T-helper 2 cell treated with Interferon-gamma antibody and Interleukin-4, amounts not matched to agents 100 ng/mL and 5 ng/mL, for 36 hours (primary cell): ENCODE data around the gene CCDC192. TPM values are rescaled to one million over a fixed set of nuclear protein-coding genes. Genes with fewer than 3 reads are reported as not detected.
"Not testable (repeated sequence)": the region's sequence is repeated elsewhere in the genome, so short reads cannot be mapped to it uniquely, and the experiment has no call there.

Experiments
- intact Hi-C: fragments of 100-400 bp; cut with micrococcal nuclease; formaldehyde crosslinking; loops from one replicate; pipeline ENCODE4 v1.15.1; 2023
- total RNA-seq: library from RNA; stranded (reverse); gene quantifications from 2 replicates; pipeline ENCODE4 v1.2.3, GENCODE V29; 2022

The CCDC192 gene
- total RNA-seq, 1 donor from 2014 or later, result not detected

DNA sequence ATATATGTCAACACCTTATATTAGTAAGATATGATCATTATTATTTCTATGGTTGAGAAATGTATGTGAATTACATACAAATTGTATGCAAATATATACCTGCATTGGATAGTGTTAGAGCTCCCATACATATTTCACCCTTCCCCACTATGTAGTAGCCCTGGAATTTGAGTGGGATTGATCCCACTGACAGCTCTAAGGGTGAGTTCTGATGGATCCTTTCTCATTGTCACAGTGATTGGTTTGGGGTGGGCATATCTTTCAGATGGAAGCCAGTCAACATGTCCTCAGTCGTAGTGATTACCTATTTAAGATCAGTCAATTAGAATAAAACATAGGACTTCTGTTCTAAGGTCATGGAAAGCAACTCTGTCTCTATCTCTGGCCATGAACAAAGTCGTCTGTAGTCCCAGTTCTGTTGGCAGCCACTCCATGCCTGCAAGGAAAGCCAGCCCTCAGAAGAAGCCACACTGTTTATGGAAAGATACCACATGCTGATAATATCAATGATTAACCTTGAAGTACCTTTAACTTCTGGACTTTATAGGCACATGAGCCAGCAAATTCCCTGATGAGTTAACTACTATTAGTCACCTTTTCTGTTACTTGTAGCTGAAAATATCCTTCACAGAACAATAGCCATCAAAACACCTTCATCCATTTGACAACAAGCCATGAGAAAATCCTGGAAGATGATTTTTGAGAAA lies 5.1 kb upstream of the CCDC192 start:
- intact Hi-C loops, result no loop called here

DNA sequence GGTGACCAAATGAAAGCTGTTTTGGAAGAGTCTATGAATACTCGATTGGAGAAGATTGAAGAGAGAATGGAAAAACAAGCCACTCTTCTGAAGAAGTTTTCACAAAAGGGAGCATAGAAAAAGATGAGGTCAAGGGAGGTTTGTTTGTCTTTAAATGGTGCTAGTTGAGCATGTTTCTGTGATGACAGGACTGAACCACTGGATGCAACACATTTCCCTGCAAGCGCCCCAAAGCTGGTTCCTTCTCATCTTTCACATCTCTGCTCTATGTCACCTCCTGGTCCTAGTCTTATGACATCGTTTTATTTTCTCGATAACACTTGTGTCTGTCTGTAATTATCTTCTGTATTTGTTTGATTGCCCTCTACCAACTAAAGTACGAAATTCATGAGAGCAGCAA lies 3.8 kb upstream of the CCDC192 start:
- intact Hi-C loops, result no loop called here

DNA sequence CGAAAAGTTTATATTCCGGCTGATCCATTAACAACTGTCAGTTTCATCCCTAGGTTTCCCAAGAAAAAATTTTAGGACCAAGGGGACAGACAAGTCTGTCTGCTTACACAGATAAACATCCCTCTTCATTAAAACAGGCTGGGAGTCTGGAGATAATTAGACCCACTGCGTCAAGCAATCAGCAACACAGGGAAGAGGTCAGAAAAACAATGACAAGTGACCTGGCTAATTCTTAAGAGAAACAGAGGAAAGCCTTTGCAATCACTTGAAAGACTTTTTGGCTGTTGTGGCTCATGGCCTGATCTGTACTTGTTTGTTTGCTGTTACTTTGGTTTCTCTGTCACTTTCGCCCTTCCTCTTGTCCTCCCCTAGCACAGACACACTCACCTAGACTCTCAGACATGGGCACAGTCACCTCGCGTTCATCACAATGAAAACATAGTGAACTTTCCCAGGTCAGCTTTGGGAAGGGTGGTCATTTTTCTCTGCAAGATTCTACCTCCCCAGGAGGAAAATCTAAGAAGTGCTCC lies 2.9 kb upstream of the CCDC192 start:
- intact Hi-C loops, result no loop called here

DNA sequence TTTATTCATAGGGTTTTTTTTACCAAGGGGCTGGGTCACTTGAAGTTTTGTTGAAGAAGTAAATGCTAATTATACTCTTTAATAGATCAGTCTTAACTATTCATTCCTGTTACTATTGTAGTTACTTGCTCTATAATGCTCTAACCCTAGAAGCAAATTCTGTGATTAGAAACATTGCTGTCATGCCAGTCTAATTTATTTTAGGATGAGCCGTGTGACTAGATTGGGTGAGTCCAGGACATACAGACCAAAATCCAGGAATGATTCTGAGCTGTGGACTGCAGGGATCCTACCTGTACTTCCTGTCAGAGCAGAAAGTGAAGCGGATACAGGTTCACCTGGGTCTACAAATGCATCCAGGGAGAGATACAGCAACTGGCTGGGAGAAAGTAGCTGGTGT lies 757 bp upstream of the CCDC192 start:
- intact Hi-C loops, result no loop called here

DNA sequence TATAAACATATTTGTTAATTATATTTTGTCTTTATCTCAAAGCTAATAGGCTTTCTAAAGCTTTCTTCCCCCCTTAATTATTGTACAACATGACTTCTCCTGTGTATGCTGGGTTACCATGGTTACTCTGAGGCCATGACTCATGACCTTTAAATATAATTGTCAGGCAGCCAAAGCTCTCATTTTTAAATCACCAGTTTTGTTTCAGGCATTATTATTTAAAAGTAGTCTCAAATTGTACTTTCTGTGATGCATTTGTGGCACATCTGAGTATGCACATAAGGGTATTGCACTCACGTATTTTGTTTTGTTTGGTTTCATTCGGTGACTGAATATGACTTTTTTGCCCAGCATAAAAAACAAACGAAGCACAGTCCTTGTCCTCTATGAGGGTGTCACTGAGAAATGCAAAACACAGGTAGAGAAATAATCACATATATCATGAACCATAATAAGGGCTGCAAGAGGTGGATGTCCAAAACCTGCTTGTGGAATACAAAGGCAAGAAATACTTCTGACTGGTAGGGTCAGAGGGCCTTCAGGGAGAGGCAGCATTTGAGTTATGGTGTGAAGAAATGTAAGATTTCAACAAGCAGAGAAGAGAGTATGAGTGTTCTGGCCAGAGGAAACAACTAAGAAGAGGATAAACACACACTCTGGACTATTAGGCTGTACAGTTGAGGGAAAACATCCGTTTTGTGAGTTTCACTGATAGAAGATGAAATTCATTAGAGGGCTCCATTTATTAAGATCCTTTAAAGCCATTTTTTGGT lies 2.1 kb downstream of the CCDC192 start:
- intact Hi-C loops, result no loop called here

DNA sequence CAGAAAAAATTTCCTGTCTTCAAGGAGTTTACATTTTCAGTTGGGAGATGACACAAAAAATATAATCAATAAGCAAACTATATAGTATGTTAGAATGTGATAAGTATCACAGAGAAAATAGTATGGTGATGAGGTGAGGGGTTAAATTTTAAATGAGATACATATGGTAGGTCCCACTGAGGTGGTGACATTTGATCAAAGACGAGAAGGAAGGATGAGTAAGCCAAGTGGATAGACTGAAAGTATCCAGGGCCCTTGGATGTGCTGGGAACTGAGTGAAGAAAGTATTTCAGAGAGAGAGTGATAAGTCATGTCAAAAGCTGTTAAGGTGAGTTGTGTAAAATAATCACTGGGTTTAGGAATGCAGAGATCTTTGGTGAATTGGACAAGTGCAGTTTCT lies 3.5 kb downstream of the CCDC192 start:
- intact Hi-C loops, result no loop called here

DNA sequence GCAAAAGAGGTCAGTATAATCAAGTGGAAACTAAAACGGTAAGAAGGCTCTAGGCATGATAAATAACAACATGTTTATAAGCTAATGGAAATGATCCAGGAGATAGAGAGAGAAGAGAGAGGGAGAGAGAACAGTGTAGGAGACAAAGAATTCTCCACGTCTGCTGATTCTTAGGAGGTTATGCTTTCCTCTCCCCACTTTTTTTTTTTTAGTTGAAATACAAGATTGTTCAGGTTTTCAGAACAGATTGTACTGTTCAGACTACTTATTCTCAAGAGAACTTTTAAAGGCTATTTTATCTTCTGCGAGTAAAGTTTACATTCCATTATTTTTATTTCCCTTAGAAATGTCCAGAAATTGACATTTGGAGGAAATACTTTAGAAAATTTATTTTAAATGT lies 4.0 kb downstream of the CCDC192 start:
- intact Hi-C loops, result no loop called here

DNA sequence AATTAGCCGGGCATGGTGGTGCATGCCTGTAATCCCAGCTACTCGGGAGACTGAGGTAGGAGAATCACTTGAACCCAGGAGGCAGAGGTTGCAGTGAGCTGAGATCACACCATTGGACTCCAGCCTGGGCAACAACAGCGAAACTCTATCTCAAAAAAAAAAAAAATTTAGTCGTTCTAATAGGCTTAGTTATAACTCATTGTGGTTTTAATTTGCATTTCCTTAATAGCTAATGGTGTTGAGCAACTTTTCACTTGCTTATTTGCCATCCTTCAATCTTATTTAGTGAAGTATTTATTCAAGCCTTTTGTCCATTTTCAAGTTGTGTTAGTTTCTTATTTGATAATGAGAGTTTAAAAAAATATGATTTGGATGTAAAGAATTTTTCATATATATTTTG lies 9.9 kb downstream of the CCDC192 start:
- intact Hi-C loops, result not testable (repeated sequence)

DNA sequence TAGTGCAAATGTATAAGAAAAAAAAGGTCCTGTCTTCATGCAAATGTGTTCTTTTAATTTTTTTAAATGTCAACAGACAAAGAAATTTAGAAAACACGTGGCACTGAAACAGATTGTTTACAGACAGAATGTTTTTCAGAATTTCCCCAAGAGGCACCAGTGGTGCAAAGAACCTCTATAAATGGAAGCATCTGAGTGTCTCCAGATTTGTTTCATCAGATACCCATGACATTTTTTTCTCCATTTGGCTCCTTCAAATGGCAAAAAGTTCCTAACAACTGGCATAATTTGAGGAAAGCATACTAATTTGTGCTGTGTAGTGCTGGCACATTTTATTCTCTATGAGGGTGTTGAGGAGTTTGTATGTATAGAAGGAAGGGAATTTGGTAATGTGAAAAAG lies 15.0 kb downstream of the CCDC192 start:
- intact Hi-C loops, result no loop called here

DNA sequence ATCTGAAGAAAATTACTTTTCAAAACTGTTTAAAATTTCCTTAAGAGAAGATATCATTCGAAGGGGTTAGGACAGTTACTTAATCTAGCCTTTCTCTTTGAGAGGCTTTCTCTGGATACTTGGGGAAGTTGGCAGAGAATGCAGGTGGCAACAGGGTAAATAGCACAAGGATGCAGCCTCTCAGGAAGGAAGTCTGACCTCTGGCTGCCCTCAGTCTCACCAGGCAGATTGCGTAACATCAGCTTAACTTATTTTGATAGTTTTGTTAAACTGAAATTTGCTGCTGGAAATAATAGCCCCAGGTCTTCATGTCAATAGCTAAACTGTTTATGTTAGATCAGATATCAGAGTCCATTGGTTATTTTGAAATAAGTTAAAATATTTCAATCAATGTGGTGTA lies 20.4 kb downstream of the CCDC192 start:
- intact Hi-C loops, result no loop called here

DNA sequence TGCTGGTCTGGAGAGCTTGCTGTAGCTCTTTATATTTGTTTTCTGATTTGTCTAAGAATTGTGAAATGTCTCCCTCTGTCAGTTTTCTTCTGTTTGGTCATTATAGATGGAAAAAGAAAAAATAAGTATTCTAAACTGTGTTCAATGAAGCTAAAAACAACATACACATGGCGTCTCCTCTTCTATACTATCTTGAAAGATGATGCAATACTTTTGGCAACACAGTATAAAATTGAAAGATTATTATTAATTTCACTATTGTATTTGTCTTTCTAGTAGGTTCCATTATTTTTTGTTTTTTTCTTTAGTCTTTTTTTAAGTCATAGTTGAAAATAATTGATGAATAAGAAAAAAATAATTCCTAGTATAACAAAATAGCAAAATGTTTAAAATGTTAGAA lies 22.5 kb downstream of the CCDC192 start:
- intact Hi-C loops, result no loop called here

DNA sequence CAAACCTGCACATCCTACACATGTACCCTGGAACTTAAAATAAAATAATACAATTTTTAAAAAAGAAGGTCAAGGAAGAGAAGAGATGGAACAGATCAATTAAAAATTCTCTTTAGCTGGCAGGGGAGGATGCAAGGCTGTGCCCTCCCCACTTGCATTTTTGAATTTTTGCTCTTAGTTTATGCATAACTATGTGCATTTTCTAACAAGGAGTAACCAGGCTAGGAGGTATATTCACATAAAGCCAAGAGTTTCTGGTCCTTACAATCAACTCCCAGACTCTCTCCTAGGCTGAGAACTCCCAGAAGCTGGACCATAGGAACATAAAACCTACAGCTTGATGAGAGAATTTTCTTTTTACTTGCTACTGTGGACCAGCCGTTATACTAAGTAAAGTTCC lies 29.8 kb downstream of the CCDC192 start:
- intact Hi-C loops, result no loop called here

DNA sequence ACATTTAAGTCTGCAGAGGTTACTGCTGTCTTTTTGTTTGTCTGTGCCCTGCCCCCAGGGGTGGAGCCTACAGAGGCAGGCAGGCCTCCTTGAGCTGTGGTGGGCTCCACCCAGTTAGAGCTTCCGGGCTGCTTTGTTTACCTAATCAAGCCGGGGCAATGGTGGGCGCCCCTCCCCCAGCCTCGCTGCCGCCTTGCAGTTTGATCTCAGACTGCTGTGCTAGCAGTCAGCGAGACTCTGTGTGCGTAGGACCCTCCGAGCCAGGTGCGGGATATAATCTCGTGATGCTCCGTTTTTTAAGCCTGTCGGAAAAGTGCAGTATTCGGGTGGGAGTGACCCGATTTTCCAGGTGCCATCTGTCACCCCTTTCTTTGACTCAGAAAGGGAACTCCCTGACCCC lies 36.2 kb downstream of the CCDC192 start:
- intact Hi-C loops, result not testable (repeated sequence)

DNA sequence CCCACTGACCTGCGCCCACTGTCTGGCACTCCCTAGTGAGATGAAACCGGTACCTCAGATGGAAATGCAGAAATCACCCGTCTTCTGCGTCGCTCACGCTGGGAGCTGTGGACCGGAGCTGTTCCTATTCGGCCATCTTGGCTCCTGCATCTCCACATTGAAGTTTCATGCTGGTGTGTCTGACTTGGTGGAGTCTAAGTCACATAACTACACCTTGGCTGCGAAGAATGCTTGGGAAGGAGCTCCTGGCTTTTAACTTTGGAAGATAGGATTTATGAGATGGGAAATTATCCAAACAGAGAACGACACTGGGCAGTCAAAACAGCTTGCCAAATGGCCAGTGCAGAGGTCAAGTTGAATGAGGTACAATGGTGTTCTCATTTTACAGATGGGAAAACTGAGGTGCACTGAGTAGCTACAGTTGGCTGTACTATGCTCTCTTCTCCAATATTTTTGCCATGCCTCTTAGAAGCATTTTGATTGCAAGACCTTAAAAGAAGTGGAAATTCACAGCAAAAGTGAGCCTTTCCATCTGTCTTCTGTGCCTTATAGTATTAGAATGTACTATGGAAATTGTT lies 36.7 kb downstream of the CCDC192 start:
- intact Hi-C loops, result no loop called here

DNA sequence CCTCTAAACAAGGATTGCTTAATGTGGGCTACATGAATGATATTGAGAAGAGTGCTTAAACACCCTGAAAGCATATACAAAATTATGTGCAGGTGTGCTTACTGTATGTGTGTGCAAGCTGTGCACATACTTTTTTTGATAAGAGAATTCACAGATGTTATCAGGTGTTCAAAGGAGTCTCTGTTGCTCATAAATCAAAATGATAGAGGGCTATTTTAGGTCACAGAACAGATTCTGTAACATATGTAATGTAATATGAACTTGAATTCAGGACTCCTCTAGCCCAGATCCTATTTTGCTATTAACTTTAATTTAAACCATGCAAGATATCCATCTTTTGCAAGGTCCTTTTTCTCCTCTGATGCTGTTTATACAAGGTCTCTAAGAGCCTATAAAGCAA lies 38.2 kb downstream of the CCDC192 start:
- intact Hi-C loops, result no loop called here

DNA sequence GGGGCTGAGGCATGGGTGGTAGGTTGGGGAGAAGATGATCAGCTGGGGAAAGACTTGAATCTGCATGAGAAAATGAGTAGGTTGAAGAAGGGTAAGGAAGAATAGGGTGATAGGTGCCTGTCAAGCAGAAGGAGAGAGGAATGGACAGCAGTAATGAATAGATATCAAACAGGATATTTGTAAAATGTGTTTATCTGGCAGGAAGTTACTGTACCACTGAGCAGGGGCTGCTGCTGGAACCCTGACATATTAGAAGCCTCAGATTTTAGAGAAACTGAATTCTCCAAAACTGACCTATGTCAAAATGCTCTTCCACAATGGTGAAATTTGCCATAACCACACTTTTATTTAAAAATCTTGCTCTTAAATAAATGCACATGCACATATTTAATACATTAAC lies 41.0 kb downstream of the CCDC192 start:
- intact Hi-C loops, result no loop called here

DNA sequence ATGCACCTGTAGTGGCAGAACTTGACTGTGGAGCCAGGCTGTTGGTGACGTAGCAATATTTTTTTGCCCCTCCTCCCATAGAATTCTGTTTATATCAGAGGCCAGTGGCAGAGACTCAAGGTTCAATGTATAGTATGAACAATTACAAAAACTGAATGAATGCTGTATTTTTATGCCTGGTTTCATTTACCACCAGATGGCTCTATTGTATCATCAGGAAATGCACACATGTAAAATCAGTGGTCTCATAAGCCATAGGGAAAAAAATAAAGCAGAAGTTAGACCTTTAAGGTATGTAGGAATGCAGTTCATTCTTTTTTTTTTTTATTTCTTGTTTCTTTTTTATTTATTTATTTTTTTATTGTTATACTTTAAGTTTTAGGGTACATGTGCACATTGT lies 43.6 kb downstream of the CCDC192 start:
- intact Hi-C loops, result loop anchor here (1.0 kb wide), 1 partner anchor 455 kb away; no protein-coding TSS in a partner anchor

DNA sequence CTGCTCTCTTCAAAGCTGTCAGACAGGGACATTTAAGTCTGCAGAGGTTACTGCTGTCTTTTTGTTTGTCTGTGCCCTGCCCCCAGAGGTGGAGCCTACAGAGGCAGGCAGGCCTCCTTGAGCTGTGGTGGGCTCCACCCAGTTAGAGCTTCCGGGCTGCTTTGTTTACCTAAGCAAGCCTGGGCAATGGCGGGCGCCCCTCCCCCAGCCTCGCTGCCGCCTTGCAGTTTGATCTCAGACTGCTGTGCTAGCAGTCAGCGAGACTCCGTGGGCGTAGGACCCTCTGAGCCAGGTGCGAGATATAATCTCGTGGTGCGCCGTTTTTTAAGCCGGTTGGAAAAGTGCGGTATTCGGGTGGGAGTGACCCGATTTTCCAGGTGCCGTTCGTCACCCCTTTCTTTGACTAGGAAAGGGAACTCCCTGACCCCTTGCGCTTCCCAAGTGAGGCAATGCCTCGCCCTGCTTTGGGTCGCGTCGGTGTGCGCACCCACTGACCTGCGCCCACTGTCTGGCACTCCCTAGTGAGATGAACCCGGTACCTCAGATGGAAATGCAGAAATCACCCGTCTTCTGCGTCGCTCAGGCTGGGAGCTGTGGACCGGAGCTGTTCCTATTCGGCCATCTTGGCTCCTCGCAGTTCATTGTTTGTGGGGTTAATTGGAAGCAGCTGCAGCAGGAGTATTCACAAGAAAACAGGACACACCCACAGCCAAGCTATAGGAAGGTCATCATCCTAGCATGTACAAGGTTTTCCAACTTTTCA lies 49.5 kb downstream of the CCDC192 start:
- intact Hi-C loops, result loop anchor here (10.0 kb wide), 1 partner anchor 332 kb away; the partner anchor contains the start of gene SLC12A2

DNA sequence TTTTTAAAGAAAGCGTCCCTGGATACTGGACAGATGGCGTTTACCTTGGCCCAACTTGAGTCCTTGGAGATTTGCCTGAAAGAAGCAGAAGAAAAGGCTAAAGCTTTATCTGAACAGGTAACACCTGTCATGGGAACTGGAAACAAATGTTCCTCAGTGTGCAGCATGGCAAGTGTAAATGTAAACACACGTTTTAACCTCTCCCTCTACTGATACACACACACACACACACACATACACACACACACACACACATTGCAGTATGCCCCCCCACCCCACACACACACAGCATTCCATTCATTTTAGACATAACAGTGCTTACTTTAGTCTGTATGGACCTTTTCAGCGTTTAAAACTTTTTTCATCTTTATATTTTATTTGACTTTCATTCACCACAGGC lies 51.1 kb downstream of the CCDC192 start:
- intact Hi-C loops, result loop anchor here (10.0 kb wide), 1 partner anchor 331 kb away; the partner anchor contains the start of gene SLC12A2

DNA sequence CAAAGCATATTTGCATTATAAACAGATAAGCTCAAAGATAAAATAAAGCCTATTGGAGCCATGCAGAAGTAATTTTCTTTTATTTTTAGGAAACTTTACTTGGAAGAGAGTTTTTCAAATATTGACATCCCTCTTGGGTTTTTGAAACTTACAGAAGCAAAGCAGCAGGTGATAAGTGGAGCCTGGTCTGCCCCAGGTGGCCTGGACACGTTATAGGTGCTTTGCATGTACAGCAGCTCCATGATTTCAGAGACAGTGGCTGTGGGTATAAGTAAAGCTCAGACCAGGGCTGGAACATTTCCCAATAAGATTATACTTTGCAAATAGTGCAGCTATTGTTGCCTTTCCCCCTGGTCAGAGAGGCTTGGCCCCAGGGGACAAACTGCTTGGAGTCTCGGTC lies 51.5 kb downstream of the CCDC192 start:
- intact Hi-C loops, result loop anchor here (10.0 kb wide), 1 partner anchor 330 kb away; the partner anchor contains the start of gene SLC12A2

DNA sequence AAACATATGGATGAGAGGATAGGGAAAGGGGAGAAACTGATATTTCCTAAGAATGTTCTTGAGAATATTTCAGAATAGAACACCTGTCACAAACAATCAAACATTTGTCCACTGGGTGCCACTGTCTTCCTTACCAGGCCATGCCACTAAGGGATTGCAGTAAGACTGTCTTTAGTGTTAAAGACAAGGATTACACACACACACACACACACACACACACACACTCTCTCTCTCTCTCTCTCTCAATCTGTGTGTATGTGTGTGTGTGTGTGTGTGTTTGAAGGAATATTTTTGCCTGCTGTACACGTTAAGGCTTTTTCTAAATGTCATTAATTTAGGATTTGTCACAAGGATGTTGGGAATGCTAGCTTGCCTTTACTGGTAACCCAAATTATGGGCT lies 54.4 kb downstream of the CCDC192 start:
- intact Hi-C loops, result loop anchor here (1.0 to 10.0 kb wide), 2 partner anchors 327 to 444 kb away; partner anchors contain the start of gene SLC12A2
